NCI-H1694 treated with DMSO at 0.1 percent for 48 hours (cell line): Measurements from ENCODE around the gene ECEL1.
"Not testable (repeated sequence)": the region's sequence is repeated elsewhere in the genome, so short reads cannot be mapped to it uniquely, and the experiment has no call there.

Experiments used
- DNase-seq: peaks from one replicate; lab custom pipeline; 2025; lab: John Stamatoyannopoulos, UW

ECEL1 gene

DNA sequence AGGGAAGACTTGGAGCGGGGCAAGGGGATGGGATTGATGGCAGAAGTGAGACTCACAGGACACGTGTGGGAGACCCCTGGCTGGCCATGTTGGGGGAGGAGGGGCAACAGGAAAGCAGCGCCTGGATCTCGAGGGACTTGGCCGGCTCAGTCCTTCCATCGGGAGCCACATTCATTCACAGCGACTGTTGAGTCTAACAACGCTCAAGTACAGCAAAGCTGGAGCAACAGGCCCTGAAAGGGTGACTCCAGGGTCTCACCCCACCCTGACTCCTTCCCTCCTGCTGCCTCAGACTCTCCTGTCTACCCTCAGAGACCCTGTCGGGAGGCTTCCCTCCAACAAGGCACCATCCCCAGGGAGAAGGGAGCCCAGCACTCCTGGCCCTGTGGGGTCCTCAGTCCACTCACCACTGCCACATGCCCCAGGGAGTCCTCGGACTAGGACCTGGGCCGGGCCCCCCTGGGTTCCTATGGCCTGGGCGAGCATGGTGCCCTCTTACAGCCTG is 46.4 kb downstream of the ECEL1 start:
- DNase-seq = no peak

DNA sequence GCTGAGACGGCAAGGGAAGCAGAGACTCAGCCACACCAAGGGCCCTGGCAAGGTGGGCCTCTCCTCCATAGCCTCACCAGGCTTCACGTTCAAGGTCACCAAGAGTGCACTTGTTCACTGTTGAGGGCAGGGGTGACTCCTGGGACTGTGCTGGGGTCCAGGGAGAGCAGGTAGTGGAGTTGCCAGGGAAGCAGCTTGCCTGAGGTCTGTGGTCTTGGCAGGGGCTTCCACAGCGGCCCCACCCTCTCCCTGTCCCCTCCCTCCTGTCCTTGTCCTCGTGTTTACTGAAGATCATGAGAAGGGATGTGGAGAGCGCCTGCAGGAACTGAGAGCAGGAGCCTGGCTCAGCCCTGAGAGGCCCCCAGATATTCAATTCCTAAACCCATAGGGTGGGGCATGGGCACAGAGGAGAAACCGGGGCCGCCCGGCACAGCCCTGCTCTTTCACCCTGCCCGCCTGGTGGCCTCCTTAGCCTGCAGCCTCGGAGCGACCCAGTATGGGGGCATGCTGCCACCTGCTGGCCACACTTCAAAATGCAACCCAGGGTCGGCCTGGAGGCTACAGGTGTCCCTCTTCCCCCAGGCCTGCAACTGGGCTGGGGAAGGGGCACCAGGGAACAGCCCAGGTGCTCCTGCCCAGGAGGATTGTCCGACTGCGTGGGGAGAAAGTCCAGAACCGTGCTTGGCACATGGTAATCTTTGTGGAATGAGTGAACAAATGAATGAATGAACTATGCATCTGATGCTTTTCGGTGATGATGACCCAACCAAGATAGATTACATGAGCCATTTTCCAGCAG is 47.2 kb downstream of the ECEL1 start:
- peak; percentile 42 for DNase-seq

DNA sequence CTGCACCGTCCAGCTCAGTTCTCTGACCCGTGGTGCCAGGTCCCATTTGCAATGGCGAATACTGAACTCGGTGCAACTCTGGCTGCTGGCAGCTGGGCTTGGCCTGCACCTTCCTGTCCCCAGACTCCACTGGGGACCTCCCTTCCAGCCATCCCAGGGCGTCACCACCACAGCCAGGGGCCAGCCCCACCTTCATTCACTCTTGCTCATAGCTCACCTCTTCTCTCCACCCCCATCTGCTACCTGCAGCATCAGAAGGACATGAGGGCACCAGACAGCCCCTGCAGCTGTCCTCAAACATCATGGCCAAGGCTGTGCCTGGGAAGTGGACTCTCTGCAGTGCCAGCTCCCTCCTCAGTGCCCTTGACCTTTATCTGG is 47.9 kb downstream of the ECEL1 start:
- no peak for DNase-seq

DNA sequence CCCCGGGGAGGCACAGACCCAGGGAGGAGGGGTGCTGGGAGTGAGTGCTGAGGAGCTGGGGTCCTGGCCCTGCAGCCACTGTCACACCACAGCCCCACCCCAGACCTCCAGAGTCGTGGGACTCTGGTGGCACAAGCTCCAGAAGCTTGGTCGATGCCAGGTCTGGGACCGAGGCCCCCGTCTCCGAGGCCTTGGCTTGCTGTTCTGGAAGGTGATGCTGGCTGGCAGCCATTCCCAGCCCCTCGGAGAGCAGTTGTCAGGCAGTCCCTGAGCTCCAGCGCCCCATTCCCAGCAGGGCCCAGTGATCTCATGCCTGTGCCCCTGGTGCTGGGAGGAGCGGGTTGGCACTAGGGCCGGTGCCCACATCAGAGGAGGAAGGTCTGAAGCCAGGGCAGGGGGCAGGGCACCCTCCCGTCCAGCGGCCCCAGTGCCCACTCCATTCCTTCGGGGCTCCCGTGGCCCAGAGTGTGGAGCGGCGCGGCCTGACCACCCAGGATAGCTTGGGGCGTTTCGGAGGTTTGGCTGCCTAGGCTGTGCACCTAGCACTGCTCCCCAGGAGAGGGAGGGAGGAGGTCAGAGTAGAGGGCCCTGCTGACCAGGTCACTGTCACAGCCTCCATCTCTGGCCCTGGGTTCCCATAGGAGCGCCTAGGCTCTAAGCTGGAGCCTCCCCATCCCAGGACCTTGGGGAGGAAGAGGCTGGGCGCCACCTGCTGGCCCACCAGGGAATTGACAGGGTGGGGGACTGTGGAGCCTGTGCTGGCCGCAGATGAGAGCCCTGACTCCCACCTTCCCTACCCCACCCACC is 48.5 kb downstream of the ECEL1 start:
- no peak for DNase-seq

DNA sequence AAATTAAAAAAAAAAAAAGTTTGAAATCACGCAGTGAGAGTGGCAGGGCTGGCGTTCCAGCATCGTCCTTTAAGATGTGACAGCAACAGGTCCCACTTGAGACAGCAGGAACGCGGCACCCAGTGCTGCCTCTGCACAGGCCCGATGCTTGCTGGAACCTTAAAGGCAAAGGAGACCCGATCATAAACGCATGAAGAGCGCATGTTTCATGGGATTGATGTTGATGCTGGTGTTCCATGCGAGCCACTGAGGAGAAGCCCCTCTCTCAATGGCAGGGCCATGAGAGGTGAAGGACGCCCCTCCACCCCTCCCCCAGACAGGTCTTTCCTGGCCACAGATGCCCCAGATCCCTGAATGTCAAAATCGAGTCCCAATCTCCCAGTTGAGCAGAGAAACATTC is 49.5 kb downstream of the ECEL1 start:
- DNase-seq = no peak

DNA sequence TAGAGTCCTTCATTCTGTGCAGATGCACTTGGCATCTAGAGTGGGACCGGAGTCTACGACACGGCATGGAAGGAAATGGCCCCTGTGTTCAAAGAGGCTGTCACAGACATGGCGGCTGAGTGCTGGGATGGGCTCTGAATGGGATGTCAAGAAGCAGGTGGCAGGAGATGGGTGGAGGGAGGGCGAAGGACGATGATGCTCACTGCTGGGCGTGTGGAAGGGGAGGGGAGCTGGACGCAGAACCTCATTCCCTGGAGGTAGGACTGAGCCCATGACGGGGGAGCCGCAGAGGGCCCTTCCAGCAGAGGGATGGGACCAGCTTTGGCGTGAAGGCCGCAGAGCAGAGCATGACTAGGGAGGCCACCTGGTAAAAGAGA is 50.5 kb downstream of the ECEL1 start:
- DNase-seq = no peak

DNA sequence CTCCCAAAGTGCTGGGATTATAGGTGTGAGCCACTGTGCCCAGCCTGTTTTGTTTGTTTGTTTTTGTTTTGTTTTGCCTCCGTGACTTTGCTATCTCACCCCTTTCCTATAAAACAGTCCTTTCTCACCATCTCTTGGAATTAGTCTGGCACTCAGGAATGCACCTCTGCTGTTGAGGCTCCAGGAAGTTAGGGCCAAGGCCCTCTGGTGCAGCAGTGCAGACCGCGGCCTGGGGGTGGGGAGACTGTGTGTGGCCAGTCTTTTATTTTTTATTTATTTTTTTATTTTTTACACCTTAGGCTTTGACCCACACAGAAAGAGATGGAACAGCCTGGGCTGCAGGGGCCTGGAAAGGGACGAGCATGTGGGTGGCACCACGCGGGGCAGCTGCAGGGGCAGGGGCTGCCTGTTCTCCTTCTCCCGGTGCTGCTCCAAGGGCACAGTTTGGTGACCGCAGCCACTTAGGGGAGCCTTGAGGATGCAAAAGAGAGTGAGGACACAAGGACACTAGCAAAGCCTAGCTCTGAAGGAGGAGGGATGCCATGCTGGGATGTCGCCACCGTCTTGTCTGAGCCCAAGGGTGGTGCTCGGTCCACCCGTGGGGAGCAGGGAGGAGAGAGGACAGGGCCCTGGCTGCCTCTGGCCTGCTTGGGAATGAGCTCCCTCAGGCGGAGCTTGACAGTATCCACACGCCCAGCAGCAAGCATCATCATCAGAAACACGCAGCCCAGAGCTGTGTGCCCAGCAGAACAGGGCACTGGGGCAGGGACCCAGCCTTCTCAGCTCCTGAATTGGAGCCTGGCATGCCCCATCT is 51.0 kb downstream of the ECEL1 start:
- DNase-seq = no peak

DNA sequence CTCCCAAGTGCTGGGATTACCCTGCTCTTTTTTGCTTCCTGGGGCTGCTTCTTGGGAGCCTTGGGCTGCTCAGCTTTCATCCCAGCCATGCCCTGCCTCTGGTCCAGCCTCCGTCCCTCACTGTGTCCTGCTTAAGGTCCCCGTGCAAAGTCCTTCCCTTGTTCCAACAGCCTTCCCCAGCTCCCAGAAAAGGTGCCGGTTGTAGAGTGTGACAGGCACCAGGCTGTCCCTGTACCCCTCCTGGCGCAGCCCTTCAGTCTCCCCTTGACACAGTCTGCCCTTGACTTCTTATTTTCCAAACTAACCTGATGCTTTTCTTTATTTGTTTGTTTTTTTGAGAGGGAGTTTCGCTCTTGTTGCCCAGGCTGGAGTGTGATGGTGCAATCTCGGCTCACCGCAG is 51.8 kb downstream of the ECEL1 start:
- DNase-seq = no peak

DNA sequence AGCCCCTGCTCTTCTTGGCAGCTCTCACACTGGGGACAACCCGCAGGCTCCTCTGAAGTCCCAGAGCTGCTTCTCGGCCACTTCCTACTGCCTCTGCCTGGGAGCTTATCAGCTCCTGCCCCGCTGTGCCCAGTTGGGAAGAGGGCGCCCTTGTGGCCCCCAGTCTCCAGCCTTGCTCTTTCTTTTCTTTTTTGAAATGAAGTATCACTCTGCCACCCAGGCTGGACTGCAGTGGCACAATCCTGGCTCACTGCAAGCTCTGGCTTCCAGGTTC is 52.3 kb downstream of the ECEL1 start:
- DNase-seq = no peak

DNA sequence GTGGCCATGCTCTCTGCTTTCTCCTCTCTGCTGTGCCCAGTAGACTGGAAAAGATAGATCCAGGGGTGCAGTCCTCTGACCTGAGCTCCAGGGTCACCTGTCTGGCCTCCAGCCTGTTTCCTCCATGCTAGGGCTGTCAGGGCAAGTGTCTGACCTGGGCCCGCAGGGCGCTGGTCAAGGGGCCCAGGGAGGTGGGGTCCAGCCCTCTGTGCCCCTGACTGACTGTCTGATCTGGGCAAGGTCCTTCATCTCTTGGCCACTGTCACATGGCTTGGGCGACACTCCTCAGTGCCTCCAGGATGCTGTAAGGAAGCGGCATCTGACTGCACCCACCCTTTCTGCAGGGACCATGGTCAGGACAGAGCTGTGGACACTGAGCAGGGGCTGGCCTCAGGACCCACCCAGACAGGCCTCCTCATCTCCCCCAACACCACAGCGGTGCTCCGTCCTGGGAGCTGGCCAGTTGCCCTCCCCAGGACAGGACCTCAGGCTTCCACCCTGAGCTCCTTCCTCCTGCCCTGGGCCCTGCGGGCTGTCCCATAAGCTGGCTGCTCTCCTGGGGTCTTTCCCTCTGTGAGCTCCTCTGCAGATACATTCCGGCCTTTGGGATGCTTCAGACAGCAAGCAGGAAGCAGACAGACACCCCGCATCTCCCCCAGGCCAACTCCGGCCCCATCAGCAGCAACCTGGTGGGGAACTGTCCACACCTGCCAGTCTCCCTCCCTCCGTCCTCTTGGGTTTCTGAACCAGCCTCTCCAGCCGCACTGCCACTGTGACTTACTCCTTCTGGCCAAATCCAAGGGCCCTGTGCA is 52.9 kb downstream of the ECEL1 start:
- DNase-seq = no peak

DNA sequence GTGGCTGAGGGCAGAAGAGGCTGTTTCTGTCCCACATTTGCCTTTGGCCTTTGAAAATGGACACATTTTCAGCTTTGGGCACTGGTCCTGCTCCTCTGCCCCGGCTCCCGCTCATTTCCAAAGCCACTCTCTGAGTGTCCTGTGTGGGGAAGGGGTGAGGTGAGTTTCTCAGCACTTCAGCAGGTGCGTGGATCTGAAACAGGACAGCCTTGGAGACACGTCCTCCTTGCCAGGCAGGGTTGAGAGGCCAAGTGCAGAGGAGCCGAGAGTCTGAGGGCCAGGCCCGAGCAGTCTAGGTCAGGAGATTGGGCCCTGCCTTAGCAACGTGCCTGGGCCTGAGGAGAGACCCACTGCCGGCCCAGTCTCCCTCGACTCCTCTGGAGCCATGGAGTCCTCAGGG is 53.5 kb downstream of the ECEL1 start:
- DNase-seq = no peak

DNA sequence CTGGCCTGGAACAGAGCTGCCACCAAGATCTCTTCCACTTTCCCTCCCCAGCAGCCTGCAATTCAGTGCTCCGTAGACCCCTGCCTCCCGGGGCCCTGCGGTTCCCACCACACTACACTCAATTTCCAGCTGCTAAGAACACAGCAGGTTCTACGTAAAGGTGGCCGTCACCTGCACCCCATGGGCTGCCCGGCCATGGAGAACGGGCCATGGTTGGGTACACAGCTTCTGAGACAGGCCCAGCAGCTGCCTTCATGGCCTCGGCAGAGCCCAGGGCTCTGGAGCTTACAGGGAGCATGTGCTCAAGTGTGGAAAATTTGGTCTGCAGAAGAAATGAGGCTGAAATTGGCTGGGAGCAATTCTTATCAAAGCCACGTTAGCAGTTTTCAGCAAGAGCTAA is 54.0 kb downstream of the ECEL1 start:
- DNase-seq = not testable (repeated sequence)

DNA sequence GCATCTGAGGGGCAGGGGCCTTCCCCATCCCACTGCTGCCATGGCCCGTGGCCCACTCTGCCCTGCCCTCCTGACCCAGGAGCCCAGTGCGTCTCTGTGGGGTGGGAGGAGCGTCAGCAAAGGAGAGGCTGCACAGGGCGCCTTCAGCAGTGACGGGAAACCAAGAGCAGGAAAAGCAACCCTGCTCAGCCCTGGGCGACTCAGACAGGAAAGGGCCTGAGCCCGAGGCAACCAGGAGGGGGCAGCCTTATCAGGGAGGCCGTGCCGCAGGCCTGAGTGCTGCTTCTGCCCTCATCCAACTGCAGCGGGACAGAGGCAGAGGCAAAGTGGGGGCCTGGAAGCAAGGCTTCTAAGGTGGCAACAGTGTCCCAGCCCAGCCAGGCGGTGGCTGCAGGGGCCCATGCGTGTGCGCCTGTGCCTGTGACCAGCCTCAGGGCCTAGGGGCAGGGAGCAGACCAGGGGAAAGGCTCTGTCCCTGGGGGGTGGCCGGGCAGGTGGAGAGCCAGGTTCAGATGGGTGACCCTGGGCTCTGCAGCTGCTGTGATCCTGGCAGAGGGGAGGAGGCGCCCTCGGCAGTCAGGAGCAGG is 54.9 kb downstream of the ECEL1 start:
- DNase-seq = no peak

DNA sequence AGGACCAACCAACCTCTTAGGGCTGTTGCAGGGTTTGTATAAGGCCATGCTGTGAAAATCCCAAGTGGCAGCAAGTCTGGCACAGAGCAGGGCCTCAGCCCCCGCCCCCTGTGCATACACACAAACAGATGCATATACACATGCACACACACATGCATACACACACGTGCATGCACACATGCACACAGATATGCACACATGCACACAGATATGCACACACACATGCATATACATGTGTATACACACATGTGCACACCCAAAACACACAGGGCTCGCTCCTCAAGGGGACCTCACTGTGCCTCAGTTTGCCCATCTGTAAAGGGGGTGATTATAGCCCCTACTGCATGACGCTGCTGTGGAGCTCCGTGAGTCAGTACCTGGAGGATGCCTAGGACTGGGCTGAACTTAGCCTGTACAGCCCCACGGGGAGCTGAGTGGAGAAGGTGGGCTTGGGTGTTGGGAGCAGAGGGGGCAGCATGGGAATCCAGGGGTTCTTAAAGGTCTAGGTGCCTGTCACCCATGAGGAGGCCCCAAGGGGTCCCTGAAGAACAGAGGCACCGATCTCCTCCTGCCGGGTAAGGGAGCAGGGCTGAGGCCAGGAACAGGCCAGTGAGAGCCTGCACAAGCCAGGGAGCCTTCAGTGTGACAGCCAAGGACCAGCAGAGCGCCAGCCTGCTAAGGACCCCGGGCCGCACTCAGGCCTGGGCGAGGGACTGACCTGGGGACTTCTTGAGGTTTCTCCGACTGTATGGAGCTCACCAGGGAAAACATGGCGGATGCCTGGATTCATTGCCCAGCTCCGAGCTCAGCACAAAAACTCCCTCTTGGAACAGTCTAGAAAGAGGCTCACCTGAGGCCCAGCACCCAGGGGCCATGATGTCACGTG is 55.7 kb downstream of the ECEL1 start:
- DNase-seq = no peak
